SK-N-SH (cell line): ENCODE data around the gene KPNA4. TPM values are rescaled to one million over a fixed set of nuclear protein-coding genes. Genes with fewer than 3 reads are reported as not detected.

Experiments used
- CTCF ChIA-PET: fragments of 300-600, 350-600 bp; formaldehyde crosslinking; extraction: SDS; loops from one replicate; lab custom pipeline; 2021; lab: Yijun Ruan, JAX
- POLR2A ChIA-PET: fragments of 350-600 bp; sonication (Branson Sonifier 250); formaldehyde crosslinking; extraction: SDS; loops from one replicate; lab custom pipeline; 2020; ENCODE audit warnings: antibody characterized with exemption, inconsistent platforms; lab: Yijun Ruan, JAX
- DNase-seq: peaks from one replicate; pipeline ENCODE4 v3.0.0; 2012
- H2AFZ ChIP-seq: fragments of 200-600 bp; sonication (generic); 2 replicates; pipeline ENCODE4 v1.8.1; 2016; ENCODE audit warnings: antibody characterized with exemption, mild to moderate bottlenecking, low read depth
- H3F3A ChIP-seq: fragments of 200-600 bp; sonication (generic); replicated peaks from 2 replicates; pipeline ENCODE3; 2016; ENCODE audit warnings: antibody characterized with exemption, mild to moderate bottlenecking; ENCODE audit not compliant: insufficient read depth
- H3K27ac ChIP-seq, 2 experiments: fragments of 200-500 bp in 1 of 2; fragments of 200-600 bp in 1 of 2; sonication (Bioruptor generic) in 1 of 2; sonication (generic), shearing (Covaris generic) in 1 of 2; 2 replicates each; pipeline versions ENCODE4 v1.5.1 to v1.6.1; 2014 to 2016; ENCODE audit warnings: low read depth in 2 of 2, inconsistent platforms in 1 of 2, low read length in 1 of 2, mild to moderate bottlenecking in 1 of 2, mixed read lengths in 1 of 2
- H3K27me3 ChIP-seq: fragments of 200-600 bp; sonication (generic), shearing (Covaris generic); 2 replicates; pipeline ENCODE4 v1.6.1; 2016; ENCODE audit warnings: mixed run types; ENCODE audit not compliant: insufficient read depth
- H3K36me3 ChIP-seq, 2 experiments: fragments of 200-500 bp in 1 of 2; fragments of 200-600 bp in 1 of 2; sonication (Bioruptor generic) in 1 of 2; sonication (generic) in 1 of 2; replicated peaks in 1 of 2; 2 replicates each; pipeline versions ENCODE3 to v1.5.1; 2014 to 2016; ENCODE audit warnings: low read length in 1 of 2, mild to moderate bottlenecking in 1 of 2; ENCODE audit not compliant: insufficient read depth in 2 of 2, control insufficient read depth in 1 of 2
- H3K4me1 ChIP-seq, 2 experiments: fragments of 200-500 bp in 1 of 2; fragments of 200-600 bp in 1 of 2; sonication (Bioruptor generic) in 1 of 2; sonication (generic), shearing (Covaris generic) in 1 of 2; 2 replicates each; pipeline versions ENCODE4 v1.5.1 to v1.6.1; 2014 to 2016; ENCODE audit warnings: low read depth in 1 of 2, low read length in 1 of 2, mixed run types in 1 of 2; ENCODE audit not compliant: insufficient read depth in 2 of 2, control insufficient read depth in 1 of 2
- H3K4me2 ChIP-seq: fragments of 200-600 bp; sonication (generic), shearing (Covaris generic); 2 replicates; pipeline ENCODE4 v1.6.1; 2017; ENCODE audit warnings: mixed run types
- H3K4me3 ChIP-seq, 2 experiments: fragments of 200-500 bp in 1 of 2; fragments of 200-600 bp in 1 of 2; sonication (Bioruptor generic) in 1 of 2; sonication (generic), shearing (Covaris generic) in 1 of 2; 2 replicates each; pipeline versions ENCODE4 v1.5.1 to v1.8.1; 2014 to 2016; ENCODE audit warnings: low read depth in 2 of 2, inconsistent platforms in 1 of 2, low read length in 1 of 2, mild to moderate bottlenecking in 1 of 2, mixed read lengths in 1 of 2, moderate library complexity in 1 of 2
- H3K79me2 ChIP-seq: fragments of 200-600 bp; sonication (generic); 2 replicates; pipeline ENCODE4 v1.8.1; 2017; ENCODE audit warnings: mild to moderate bottlenecking; ENCODE audit not compliant: insufficient read depth
- H3K9ac ChIP-seq: fragments of 200-600 bp; sonication (generic); 2 replicates; pipeline ENCODE4 v1.6.1; 2017; ENCODE audit warnings: mixed run types
- H3K9me2 ChIP-seq: fragments of 200-600 bp; sonication (generic); 2 replicates; pipeline ENCODE4 v1.6.1; 2017; ENCODE audit warnings: mixed run types
- H3K9me3 ChIP-seq: fragments of 200-600 bp; sonication (generic); 2 replicates; pipeline ENCODE4 v1.6.1; 2017; ENCODE audit warnings: mixed run types, mild to moderate bottlenecking, moderate library complexity
- H4K20me1 ChIP-seq: fragments of 200-600 bp; sonication (generic); 2 replicates; pipeline ENCODE4 v1.6.1; 2017; ENCODE audit warnings: mild to moderate bottlenecking, mixed run types; ENCODE audit not compliant: insufficient read depth
- CTCF ChIP-seq: fragments of 200-600 bp; sonication (generic); IDR thresholded peaks from 2 replicates; pipeline ENCODE4 v1.6.1; 2017; ENCODE audit warnings: antibody characterized with exemption, mild to moderate bottlenecking, moderate library complexity
- FOXJ3 ChIP-seq: sonication (generic); formaldehyde crosslinking; IDR thresholded peaks from 2 replicates; pipeline ENCODE4 v1.5.1; 2020; ENCODE audit warnings: mild to moderate bottlenecking, missing genetic modification reagents
- FOXM1 ChIP-seq: IDR thresholded peaks from 2 replicates; pipeline ENCODE4 v1.4.0; 2012; ENCODE audit warnings: low read depth, mild to moderate bottlenecking
- GABPA ChIP-seq: IDR thresholded peaks from 2 replicates; pipeline ENCODE4 v1.4.0; 2012; ENCODE audit warnings: low read depth, mild to moderate bottlenecking
- GATA2 ChIP-seq: sonication (generic); formaldehyde crosslinking; IDR thresholded peaks from 2 replicates; pipeline ENCODE4 v1.5.0; 2020; ENCODE audit warnings: mild to moderate bottlenecking, missing genetic modification reagents
- JUND ChIP-seq: IDR thresholded peaks from 2 replicates; pipeline ENCODE4 v1.4.0; 2012
- MAX ChIP-seq: IDR thresholded peaks from 2 replicates; pipeline ENCODE4 v1.4.0; 2012; ENCODE audit warnings: low read depth
- MEF2A ChIP-seq: IDR thresholded peaks from 2 replicates; pipeline ENCODE4 v1.4.0; 2012; ENCODE audit warnings: low read depth, borderline replicate concordance
- POLR2AphosphoS5 ChIP-seq: IDR thresholded peaks from 2 replicates; pipeline ENCODE4 v1.6.1; 2012; ENCODE audit warnings: low read depth, low read length
- RFX5 ChIP-seq: IDR thresholded peaks from 2 replicates; pipeline ENCODE4 v1.6.1; 2012; ENCODE audit warnings: mild to moderate bottlenecking, improper control_type of control experiment, low read length
- RXRA ChIP-seq: IDR thresholded peaks from 2 replicates; pipeline ENCODE4 v1.4.0; 2012; ENCODE audit warnings: low read depth, mild to moderate bottlenecking, borderline replicate concordance
- TAF1 ChIP-seq: IDR thresholded peaks from 2 replicates; pipeline ENCODE4 v1.6.1; 2012; ENCODE audit warnings: low read depth, mild to moderate bottlenecking, low read length, moderate library complexity, borderline replicate concordance
- TCF12 ChIP-seq: IDR thresholded peaks from 2 replicates; pipeline ENCODE4 v1.4.0; 2012
- WGBS: methylation state at CpG from one replicate; pipeline ENCODE4 v1.1.6; 2017; ENCODE audit warnings: low lambda C conversion rate; 5-methylcytosine and 5-hydroxymethylcytosine counted together
- polyA plus RNA-seq, 3 experiments: library from polyadenylated mRNA; depleted of rRNA; stranded (reverse); fragments of >200 nt; gene quantifications; 2 replicates each; pipeline ENCODE4 v1.2.3, GENCODE V29; 2012
- TF ChIP-seq, protein P1 (sequence below): IDR thresholded peaks from 2 replicates; pipeline ENCODE4 v1.6.1; 2012; ENCODE audit warnings: mild to moderate bottlenecking, low read depth, low read length, moderate library complexity
- TF ChIP-seq, protein P2 (sequence below): IDR thresholded peaks from 2 replicates; pipeline ENCODE4 v1.4.0; 2012; ENCODE audit warnings: low read depth, borderline replicate concordance

The KPNA4 gene
- polyA plus RNA-seq, 1 of the 3 experiments (the other 2 are of a cell fraction), result 7.4 TPM

DNA sequence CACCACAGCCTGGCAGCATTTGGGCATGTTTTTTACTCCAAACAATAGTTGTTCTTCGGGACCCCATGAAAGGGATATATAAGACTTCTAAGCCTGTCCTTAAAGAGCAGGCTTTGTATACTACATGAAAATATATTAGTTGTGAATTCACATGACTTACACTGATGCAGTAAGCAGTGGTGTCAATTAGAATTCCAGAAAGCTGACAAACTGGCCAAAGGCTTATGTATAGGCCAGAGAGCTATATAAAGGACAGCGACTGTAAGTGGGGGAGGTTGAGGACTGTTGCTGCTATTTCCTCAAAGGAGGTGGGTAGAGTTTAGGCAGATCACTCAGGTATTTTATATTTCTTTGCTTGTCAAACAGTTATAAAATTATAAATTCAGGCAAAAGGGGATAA is 24.8 kb downstream of the KPNA4 start:
- H3K36me3 ChIP-seq, result peaks cover 7 to 25% of the 10 kb centered on the region in 2 experiments
- H2AFZ ChIP-seq, result no peak overlapping the region
- 100% methylated on average over 2 of the region's 2 CpGs for WGBS
- no peak for DNase-seq
- ChIA-PET POLR2A (no interaction called here), CTCF (no interaction called here)
- no peak overlapping the region for H3K4me3 ChIP-seq
- H3K27ac ChIP-seq, result no peak overlapping the region
- H4K20me1 ChIP-seq, result peaks cover 88% of the 10 kb centered on the region
- no peaks in the 10 kb centered on the region for H3K27me3 ChIP-seq
- H3K9me2 ChIP-seq, result 0 out of 2 replicates have a peak, but pooled peaks cover 4% of the 10 kb centered on the region
- H3K4me1 ChIP-seq, result peaks cover 3 to 7% of the 10 kb centered on the region in 2 experiments; a peak in 2 of 4 replicates
- no peak overlapping the region for H3K9ac ChIP-seq
- peaks cover 98% of the 10 kb centered on the region for H3K79me2 ChIP-seq
- TF ChIP-seq CTCF, result no peak
- no peak for TF ChIP-seq TAF1
- TF ChIP-seq, protein P1, sequence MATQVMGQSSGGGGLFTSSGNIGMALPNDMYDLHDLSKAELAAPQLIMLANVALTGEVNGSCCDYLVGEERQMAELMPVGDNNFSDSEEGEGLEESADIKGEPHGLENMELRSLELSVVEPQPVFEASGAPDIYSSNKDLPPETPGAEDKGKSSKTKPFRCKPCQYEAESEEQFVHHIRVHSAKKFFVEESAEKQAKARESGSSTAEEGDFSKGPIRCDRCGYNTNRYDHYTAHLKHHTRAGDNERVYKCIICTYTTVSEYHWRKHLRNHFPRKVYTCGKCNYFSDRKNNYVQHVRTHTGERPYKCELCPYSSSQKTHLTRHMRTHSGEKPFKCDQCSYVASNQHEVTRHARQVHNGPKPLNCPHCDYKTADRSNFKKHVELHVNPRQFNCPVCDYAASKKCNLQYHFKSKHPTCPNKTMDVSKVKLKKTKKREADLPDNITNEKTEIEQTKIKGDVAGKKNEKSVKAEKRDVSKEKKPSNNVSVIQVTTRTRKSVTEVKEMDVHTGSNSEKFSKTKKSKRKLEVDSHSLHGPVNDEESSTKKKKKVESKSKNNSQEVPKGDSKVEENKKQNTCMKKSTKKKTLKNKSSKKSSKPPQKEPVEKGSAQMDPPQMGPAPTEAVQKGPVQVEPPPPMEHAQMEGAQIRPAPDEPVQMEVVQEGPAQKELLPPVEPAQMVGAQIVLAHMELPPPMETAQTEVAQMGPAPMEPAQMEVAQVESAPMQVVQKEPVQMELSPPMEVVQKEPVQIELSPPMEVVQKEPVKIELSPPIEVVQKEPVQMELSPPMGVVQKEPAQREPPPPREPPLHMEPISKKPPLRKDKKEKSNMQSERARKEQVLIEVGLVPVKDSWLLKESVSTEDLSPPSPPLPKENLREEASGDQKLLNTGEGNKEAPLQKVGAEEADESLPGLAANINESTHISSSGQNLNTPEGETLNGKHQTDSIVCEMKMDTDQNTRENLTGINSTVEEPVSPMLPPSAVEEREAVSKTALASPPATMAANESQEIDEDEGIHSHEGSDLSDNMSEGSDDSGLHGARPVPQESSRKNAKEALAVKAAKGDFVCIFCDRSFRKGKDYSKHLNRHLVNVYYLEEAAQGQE, result no peak
- no peak for TF ChIP-seq MEF2A
- no peak for TF ChIP-seq FOXM1
- no peak for TF ChIP-seq RFX5
- TF ChIP-seq TCF12, result no peak
- TF ChIP-seq FOXJ3 (CRISPR knock-in tag), result no peak
- TF ChIP-seq, protein P2, sequence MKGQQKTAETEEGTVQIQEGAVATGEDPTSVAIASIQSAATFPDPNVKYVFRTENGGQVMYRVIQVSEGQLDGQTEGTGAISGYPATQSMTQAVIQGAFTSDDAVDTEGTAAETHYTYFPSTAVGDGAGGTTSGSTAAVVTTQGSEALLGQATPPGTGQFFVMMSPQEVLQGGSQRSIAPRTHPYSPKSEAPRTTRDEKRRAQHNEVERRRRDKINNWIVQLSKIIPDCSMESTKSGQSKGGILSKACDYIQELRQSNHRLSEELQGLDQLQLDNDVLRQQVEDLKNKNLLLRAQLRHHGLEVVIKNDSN, result no peak
- TF ChIP-seq GABPA, result no peak
- no peak for TF ChIP-seq POLR2AphosphoS5
- TF ChIP-seq RXRA, result no peak
- no peaks in the 10 kb centered on the region for H3K9me3 ChIP-seq
- H3F3A ChIP-seq, result peaks cover 26% of the 10 kb centered on the region
- H3K4me2 ChIP-seq, result no peak overlapping the region

DNA sequence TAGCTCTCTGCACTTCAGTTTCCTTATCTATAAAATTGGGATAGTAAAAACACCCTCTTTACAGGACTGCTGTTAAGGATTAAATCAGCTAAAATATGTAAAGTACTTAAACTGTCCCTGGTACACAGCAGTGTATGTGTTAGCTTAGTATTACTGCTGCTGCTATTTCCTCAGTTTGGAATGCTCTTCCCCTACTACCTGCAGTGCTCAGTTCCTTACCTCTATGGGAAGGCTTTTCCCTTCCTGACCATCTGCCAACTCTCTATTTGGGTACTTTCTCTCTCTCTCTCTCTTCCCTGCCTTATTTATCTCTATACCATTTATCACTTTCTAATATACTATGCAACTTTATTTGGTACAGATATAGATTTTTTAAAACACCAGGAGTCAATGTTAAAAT is 26.5 kb downstream of the KPNA4 start:
- H3K4me3 ChIP-seq, result no peak overlapping the region
- peaks cover 19% of the 10 kb centered on the region for H3F3A ChIP-seq
- H3K9me3 ChIP-seq, result no peaks in the 10 kb centered on the region
- H3K9me2 ChIP-seq, result 0 out of 2 replicates have a peak, but pooled peaks cover 4% of the 10 kb centered on the region
- H3K4me1 ChIP-seq, result no peaks in the 10 kb centered on the region; a peak in 1 of 4 replicates
- TF ChIP-seq, protein P2, result no peak
- no peak for TF ChIP-seq MEF2A
- TF ChIP-seq GATA2, result no peak
- TF ChIP-seq JUND, result no peak
- TF ChIP-seq MAX, result no peak
- H3K36me3 ChIP-seq, result peaks cover 16 to 39% of the 10 kb centered on the region in 2 experiments
- POLR2A ChIA-PET, result no interaction called here
- no peak overlapping the region for H3K9ac ChIP-seq
- no peaks in the 10 kb centered on the region for H3K27me3 ChIP-seq
- no peak overlapping the region for H3K4me2 ChIP-seq
- peaks cover 97% of the 10 kb centered on the region for H3K79me2 ChIP-seq
- CTCF ChIA-PET, result no interaction called here
- no peak overlapping the region for H3K27ac ChIP-seq
- H4K20me1 ChIP-seq, result peaks cover 71% of the 10 kb centered on the region
- no peak for DNase-seq
- H2AFZ ChIP-seq, result no peak overlapping the region
